HepG2 (cell line): ENCODE results near the gene C22orf15. TPM values are rescaled to one million over a fixed set of nuclear protein-coding genes. Genes with fewer than 3 reads are reported as not detected.

Source experiments
- ASH2L ChIP-seq: fragments of 300-600, 200-600 bp; sonication (generic); IDR thresholded peaks from 2 replicates; pipeline ENCODE4 v1.7.0; 2017; ENCODE audit warnings: low read depth, mild to moderate bottlenecking, moderate library complexity, mixed read lengths, low read length; ENCODE audit not compliant: insufficient read length
- BORCS8-MEF2B ChIP-seq: sonication (generic); formaldehyde crosslinking; IDR thresholded peaks from 2 replicates; pipeline ENCODE4 v1.8.0; 2022; ENCODE audit warnings: mild to moderate bottlenecking, missing genetic modification reagents
- CCDC6 ChIP-seq: sonication (generic); formaldehyde crosslinking; IDR thresholded peaks from 2 replicates; pipeline ENCODE4 v1.8.1; 2022; ENCODE audit warnings: mild to moderate bottlenecking, missing genetic modification reagents, moderate library complexity
- DNMT3B ChIP-seq: conservative IDR thresholded peaks from 2 replicates; pipeline ENCODE4 v1.6.1; 2016; ENCODE audit warnings: missing biosample characterization, control low read depth
- ELF4 ChIP-seq: sonication (generic); formaldehyde crosslinking; IDR thresholded peaks from 2 replicates; pipeline ENCODE4 v1.5.0; 2020; ENCODE audit warnings: missing genetic modification reagents, mild to moderate bottlenecking, moderate library complexity, borderline replicate concordance
- GABPA ChIP-seq, 2 experiments: IDR thresholded peaks; 2 replicates each; pipeline ENCODE4 v1.6.1; 2011 to 2016; ENCODE audit warnings: low read depth in 2 of 2, low read length in 1 of 2, missing biosample characterization in 1 of 2, missing genetic modification characterization in 1 of 2
- GABPB1 ChIP-seq: IDR thresholded peaks from 2 replicates; pipeline ENCODE4 v1.6.1; 2016; ENCODE audit warnings: mild to moderate bottlenecking, missing genetic modification reagents, moderate library complexity, missing compliant biosample characterization
- HCFC1 ChIP-seq: fragments of 150-350 bp; IDR thresholded peaks from 2 replicates; pipeline ENCODE4 v1.6.1; 2014; ENCODE audit warnings: low read depth, low read length
- HDAC1 ChIP-seq: sonication (generic); formaldehyde crosslinking; IDR thresholded peaks from 2 replicates; pipeline ENCODE4 v1.5.1; 2020; ENCODE audit warnings: mild to moderate bottlenecking, missing genetic modification reagents
- HES4 ChIP-seq: sonication (generic); formaldehyde crosslinking; IDR thresholded peaks from 2 replicates; pipeline ENCODE4 v1.9.0; 2021; ENCODE audit warnings: mild to moderate bottlenecking, missing genetic modification reagents, borderline replicate concordance
- MAZ ChIP-seq, 2 experiments: sonication (generic) in 1 of 2; formaldehyde crosslinking in 1 of 2; IDR thresholded peaks; 2 replicates each; pipeline versions ENCODE4 v1.5.0 to v1.6.1; 2012 to 2020; ENCODE audit warnings: low read depth in 2 of 2, mild to moderate bottlenecking in 2 of 2, borderline replicate concordance in 1 of 2, improper control_type of control experiment in 1 of 2, low read length in 1 of 2, missing genetic modification reagents in 1 of 2, moderate library complexity in 1 of 2
- MED8 ChIP-seq: sonication (generic); formaldehyde crosslinking; IDR thresholded peaks from 2 replicates; pipeline ENCODE4 v1.8.1; 2023; ENCODE audit warnings: mild to moderate bottlenecking, missing genetic modification reagents; ENCODE audit not compliant: insufficient replicate concordance
- NFKB2 ChIP-seq: sonication (generic); formaldehyde crosslinking; IDR thresholded peaks from 2 replicates; pipeline ENCODE4 v1.4.0; 2020; ENCODE audit warnings: missing genetic modification reagents, borderline replicate concordance
- PHF8 ChIP-seq: sonication (generic); formaldehyde crosslinking; IDR thresholded peaks from 2 replicates; pipeline ENCODE4 v1.5.0; 2020; ENCODE audit warnings: missing genetic modification reagents
- POLR2AphosphoS5 ChIP-seq: IDR thresholded peaks from 2 replicates; pipeline ENCODE4 v1.6.1; 2012; ENCODE audit warnings: low read depth, low read length
- PPARG ChIP-seq: conservative IDR thresholded peaks from 2 replicates; pipeline ENCODE4 v1.6.1; 2016; ENCODE audit warnings: missing biosample characterization, missing genetic modification reagents
- ZBTB20 ChIP-seq: sonication (generic); formaldehyde crosslinking; IDR thresholded peaks from 2 replicates; pipeline ENCODE4 v1.8.1; 2023; ENCODE audit warnings: missing genetic modification reagents, low read depth, mild to moderate bottlenecking, borderline replicate concordance
- ZBTB7B ChIP-seq: sonication (generic); formaldehyde crosslinking; IDR thresholded peaks from 2 replicates; pipeline ENCODE4 v1.4.0; 2020; ENCODE audit warnings: missing genetic modification reagents
- ZMYM4 ChIP-seq: sonication (generic); formaldehyde crosslinking; IDR thresholded peaks from 2 replicates; pipeline ENCODE4 v1.8.1; 2023; ENCODE audit warnings: mild to moderate bottlenecking, missing genetic modification reagents
- ZNF503 ChIP-seq: sonication (generic); formaldehyde crosslinking; IDR thresholded peaks from 2 replicates; pipeline ENCODE4 v1.4.0; 2020; ENCODE audit warnings: missing genetic modification reagents
- ZNF552 ChIP-seq: sonication (generic); formaldehyde crosslinking; IDR thresholded peaks from 2 replicates; pipeline ENCODE4 v1.9.0; 2022; ENCODE audit warnings: missing genetic modification reagents, mild to moderate bottlenecking, borderline replicate concordance
- ZNF556 ChIP-seq: sonication (generic); formaldehyde crosslinking; IDR thresholded peaks from 2 replicates; pipeline ENCODE4 v1.4.0; 2020; ENCODE audit warnings: mild to moderate bottlenecking, missing genetic modification reagents, borderline replicate concordance
- ZNF564 ChIP-seq: sonication (generic); formaldehyde crosslinking; IDR thresholded peaks from 2 replicates; pipeline ENCODE4 v1.8.1; 2023; ENCODE audit warnings: mild to moderate bottlenecking, missing genetic modification reagents
- polyA plus RNA-seq, 8 experiments: library from polyadenylated mRNA; depleted of rRNA in 3 of 8; stranded (reverse) in 7 of 8; unstranded in 1 of 8; fragments of >200 nt; fragmentation: Illumina TruSeq in 4 of 8; extraction: Trizol in 4 of 8; gene quantifications; 2 replicates each; pipeline versions ENCODE4 v1.2.1 to v1.2.3, GENCODE V29; 2011 to 2016; ENCODE audit warnings: low read depth in 4 of 8, missing spikeins in 1 of 8, mixed read lengths in 1 of 8; ENCODE audit not compliant: insufficient read depth in 1 of 8
- total RNA-seq, 5 experiments: library from RNA; depleted of rRNA; stranded (reverse); fragments of >200 nt; fragmentation: Illumina TruSeq; extraction: Trizol; gene quantifications; 2 replicates each; pipeline ENCODE4 v1.2.3, GENCODE V29; 2016; ENCODE audit warnings: low read depth in 1 of 5
- TF ChIP-seq, protein P1 (sequence below): sonication (generic); formaldehyde crosslinking; IDR thresholded peaks from 2 replicates; pipeline ENCODE4 v1.5.1; 2020; ENCODE audit warnings: mild to moderate bottlenecking, missing genetic modification reagents, moderate library complexity
- TF ChIP-seq, protein P2 (sequence below): sonication (generic); formaldehyde crosslinking; IDR thresholded peaks from 2 replicates; pipeline ENCODE4 v1.4.0; 2020; ENCODE audit warnings: missing genetic modification reagents

Gene C22orf15
- total and polyA plus RNA-seq, 2 of the 13 experiments (the other 11 are each of a cell fraction or from before 2014, with no cell fraction given): not detected

DNA sequence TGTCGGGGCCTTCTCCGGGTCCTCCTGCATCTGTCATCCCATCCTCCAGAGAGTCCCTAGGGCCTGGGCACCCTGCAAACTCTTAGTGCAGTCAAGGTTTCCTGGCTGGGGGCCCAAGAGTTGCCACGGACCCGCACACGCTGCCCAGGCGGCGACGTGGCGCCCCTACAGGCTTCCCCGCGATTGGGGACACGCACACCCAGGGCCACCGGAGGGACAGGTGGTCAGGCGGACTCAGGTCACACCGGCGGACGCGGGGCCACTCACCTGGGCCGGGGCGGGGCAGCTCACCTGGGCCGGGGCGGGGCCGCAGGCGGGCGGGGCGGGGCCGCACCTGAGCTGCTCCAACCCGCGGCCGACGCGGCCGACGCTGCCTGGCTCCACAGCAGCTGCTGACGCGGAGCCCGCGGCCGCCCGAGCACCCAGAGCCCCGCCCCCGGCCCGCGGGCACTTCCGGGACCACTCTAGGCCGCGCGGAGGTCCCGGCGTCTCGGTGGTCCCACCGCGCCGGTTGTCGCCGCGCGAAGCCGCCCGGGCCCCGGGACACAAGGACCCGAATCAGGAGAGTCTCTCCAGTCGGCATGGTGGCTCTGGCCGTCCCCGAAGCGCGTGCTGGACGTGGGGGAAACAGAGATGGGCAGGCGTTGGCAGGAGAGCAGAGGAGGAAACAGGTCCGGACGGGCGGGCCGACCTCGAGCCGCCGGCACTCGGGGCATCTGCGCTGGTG is 11.9 kb upstream of the C22orf15 start, which contains the start of gene ZNF70 (continued):
- TF ChIP-seq MAZ (IDR thresholded peaks at IDR 0.05; ENCODE audit: borderline replicate concordance, low read depth, low read length) (peak; percentile 40; the same call in 1 of the 2 replicates), MAZ (CRISPR knock-in tag; IDR thresholded peaks at IDR 0.05; ENCODE audit: low read depth) (peak; percentile 84), PPARG (CRISPR knock-in tag) (no peak), ZMYM4 (CRISPR knock-in tag) (peak; percentile 64), DNMT3B (CRISPR knock-in tag) (no peak), GABPB1 (peak; percentile 92), ZBTB20 (CRISPR knock-in tag) (0 out of 2 replicates have a peak, but pooled peaks have one; percentile 45), POLR2AphosphoS5 (peak; percentile 60), NFKB2 (CRISPR knock-in tag) (peak; percentile 72; the same call in 1 of the 2 replicates), ZNF556 (peak; percentile 55; the same call in 1 of the 2 replicates), GABPA (IDR thresholded peaks at IDR 0.05; ENCODE audit: low read depth, low read length) (peak; percentile 75), GABPA (CRISPR knock-in tag; IDR thresholded peaks at IDR 0.05; ENCODE audit: low read depth) (peak; percentile 79), ASH2L (peak; percentile 26), ZNF503 (CRISPR knock-in tag) (no peak), ZBTB7B (0 out of 2 replicates have a peak, but pooled peaks have one; percentile 21), PHF8 (peak; percentile 81), CCDC6 (CRISPR knock-in tag) (peak; percentile 78), ELF4 (CRISPR knock-in tag) (no peak), BORCS8-MEF2B (CRISPR knock-in tag) (0 out of 2 replicates have a peak, but pooled peaks have one; percentile 23), ZNF552 (CRISPR knock-in tag) (0 out of 2 replicates have a peak, but pooled peaks have one; percentile 52), HES4 (CRISPR knock-in tag) (no peak), MED8 (CRISPR knock-in tag) (peak; percentile 24), ZNF564 (CRISPR knock-in tag) (0 out of 2 replicates have a peak, but pooled peaks have one; percentile 13), HDAC1 (peak; percentile 60), HCFC1 (peak; percentile 47; the same call in 1 of the 2 replicates)
- TF ChIP-seq, protein P1, sequence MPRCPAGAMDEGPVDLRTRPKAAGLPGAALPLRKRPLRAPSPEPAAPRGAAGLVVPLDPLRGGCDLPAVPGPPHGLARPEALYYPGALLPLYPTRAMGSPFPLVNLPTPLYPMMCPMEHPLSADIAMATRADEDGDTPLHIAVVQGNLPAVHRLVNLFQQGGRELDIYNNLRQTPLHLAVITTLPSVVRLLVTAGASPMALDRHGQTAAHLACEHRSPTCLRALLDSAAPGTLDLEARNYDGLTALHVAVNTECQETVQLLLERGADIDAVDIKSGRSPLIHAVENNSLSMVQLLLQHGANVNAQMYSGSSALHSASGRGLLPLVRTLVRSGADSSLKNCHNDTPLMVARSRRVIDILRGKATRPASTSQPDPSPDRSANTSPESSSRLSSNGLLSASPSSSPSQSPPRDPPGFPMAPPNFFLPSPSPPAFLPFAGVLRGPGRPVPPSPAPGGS (CRISPR knock-in tag): 0 out of 2 replicates have a peak, but pooled peaks have one; percentile 32
- TF ChIP-seq, protein P2, sequence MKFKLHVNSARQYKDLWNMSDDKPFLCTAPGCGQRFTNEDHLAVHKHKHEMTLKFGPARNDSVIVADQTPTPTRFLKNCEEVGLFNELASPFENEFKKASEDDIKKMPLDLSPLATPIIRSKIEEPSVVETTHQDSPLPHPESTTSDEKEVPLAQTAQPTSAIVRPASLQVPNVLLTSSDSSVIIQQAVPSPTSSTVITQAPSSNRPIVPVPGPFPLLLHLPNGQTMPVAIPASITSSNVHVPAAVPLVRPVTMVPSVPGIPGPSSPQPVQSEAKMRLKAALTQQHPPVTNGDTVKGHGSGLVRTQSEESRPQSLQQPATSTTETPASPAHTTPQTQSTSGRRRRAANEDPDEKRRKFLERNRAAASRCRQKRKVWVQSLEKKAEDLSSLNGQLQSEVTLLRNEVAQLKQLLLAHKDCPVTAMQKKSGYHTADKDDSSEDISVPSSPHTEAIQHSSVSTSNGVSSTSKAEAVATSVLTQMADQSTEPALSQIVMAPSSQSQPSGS: 0 out of 2 replicates have a peak, but pooled peaks have one; percentile 35
